GM19395 (cell line): Measurements from ENCODE around the gene DIPK1B.
"Not testable (repeated sequence)": the region's sequence is repeated elsewhere in the genome, so short reads cannot be mapped to it uniquely, and the experiment has no call there.

Experiments used
- ATAC-seq: cut with Tn5 transposase; IDR thresholded peaks from one replicate; pipeline ENCODE4 v1.9.1; 2021; ENCODE audit warnings: mild to moderate bottlenecking, moderate library complexity; ENCODE audit not compliant: unreplicated experiment

DIPK1B gene

GRCh38 chr9:136748666-136749611, 36.6 kb downstream of the DIPK1B start:
- ATAC-seq: no peak

GRCh38 chr9:136750526-136750925, 38.2 kb downstream of the DIPK1B start:
- no peak for ATAC-seq

GRCh38 chr9:136751244-136751643, 38.9 kb downstream of the DIPK1B start:
- no peak for ATAC-seq

- ATAC-seq: no peak
These were observed 39.4 kb downstream of the DIPK1B start for GRCh38 chr9:136751814-136752213.

GRCh38 chr9:136753371-136754058, 41.1 kb downstream of the DIPK1B start:
- no peak for ATAC-seq

- no peak for ATAC-seq
These were observed 41.7 kb downstream of the DIPK1B start for GRCh38 chr9:136754059-136754572.

- no peak for ATAC-seq
These were observed 42.4 kb downstream of the DIPK1B start for GRCh38 chr9:136754626-136755301.

- ATAC-seq: not testable (repeated sequence)
These were observed 43.1 kb downstream of the DIPK1B start for GRCh38 chr9:136755302-136756133.

- ATAC-seq: no peak
These were observed 43.7 kb downstream of the DIPK1B start for GRCh38 chr9:136756134-136756438.

GRCh38 chr9:136756836-136757235, 44.5 kb downstream of the DIPK1B start:
- no peak for ATAC-seq

GRCh38 chr9:136757328-136757727, 45.0 kb downstream of the DIPK1B start:
- ATAC-seq: no peak

GRCh38 chr9:136757751-136758140, 45.4 kb downstream of the DIPK1B start:
- no peak for ATAC-seq

GRCh38 chr9:136759001-136759400, 46.6 kb downstream of the DIPK1B start:
- ATAC-seq: no peak

- no peak for ATAC-seq
These were observed 47.3 kb downstream of the DIPK1B start for GRCh38 chr9:136759436-136760325.

GRCh38 chr9:136760424-136760823, 48.1 kb downstream of the DIPK1B start:
- ATAC-seq: no peak

GRCh38 chr9:136760834-136761544, 48.6 kb downstream of the DIPK1B start:
- ATAC-seq: not testable (repeated sequence)

GRCh38 chr9:136761545-136761981, 49.2 kb downstream of the DIPK1B start:
- ATAC-seq: no peak

GRCh38 chr9:136762221-136762691, 49.9 kb downstream of the DIPK1B start:
- no peak for ATAC-seq
